Measurements from ENCODE around the gene PPHLN1.
"Not testable (repeated sequence)": the region's sequence is repeated elsewhere in the genome, so short reads cannot be mapped to it uniquely, and the experiment has no call there.

Gene PPHLN1

GRCh38 chr12:42325326-42325652, 678 bp upstream of the PPHLN1 start:
- no peak for DNase-seq

GRCh38 chr12:42326541-42327226, 717 bp downstream of the PPHLN1 start:
- DNase-seq: peak in 1 of 5 donors; percentile 20

GRCh38 chr12:42327227-42327590, 1.2 kb downstream of the PPHLN1 start:
- no peak for DNase-seq

GRCh38 chr12:42330097-42330496, 4.1 kb downstream of the PPHLN1 start:
- DNase-seq: not testable (repeated sequence)

- peak in 2 of 5 donors; percentile 29 to 30 for DNase-seq
Measured at GRCh38 chr12:42332301-42333285, 6.6 kb downstream of the PPHLN1 start.

GRCh38 chr12:42336286-42336685, 10.3 kb downstream of the PPHLN1 start:
- DNase-seq: no peak

- DNase-seq: no peak
Measured at GRCh38 chr12:42338280-42338679, 12.3 kb downstream of the PPHLN1 start.

GRCh38 chr12:42342028-42342427, 16.1 kb downstream of the PPHLN1 start:
- DNase-seq: no peak

- no peak for DNase-seq
Measured at GRCh38 chr12:42343721-42344120, 17.8 kb downstream of the PPHLN1 start.

GRCh38 chr12:42346403-42347002, 20.5 kb downstream of the PPHLN1 start:
- DNase-seq: no peak

- not testable (repeated sequence) for DNase-seq
Measured at GRCh38 chr12:42349119-42350020, 23.4 kb downstream of the PPHLN1 start.

GRCh38 chr12:42350021-42350407, 24.0 kb downstream of the PPHLN1 start:
- not testable (repeated sequence) for DNase-seq

- no peak for DNase-seq
Measured at GRCh38 chr12:42356344-42356743, 30.4 kb downstream of the PPHLN1 start.

- peak in 1 of 5 donors; percentile 59 for DNase-seq
Measured at GRCh38 chr12:42360747-42361403, 34.9 kb downstream of the PPHLN1 start.

GRCh38 chr12:42361909-42362646, 36.1 kb downstream of the PPHLN1 start:
- DNase-seq: no peak

- DNase-seq: no peak
Measured at GRCh38 chr12:42362647-42363260, 36.8 kb downstream of the PPHLN1 start.

GRCh38 chr12:42364692-42365091, 38.7 kb downstream of the PPHLN1 start:
- DNase-seq: no peak

- no peak for DNase-seq
Measured at GRCh38 chr12:42365486-42365885, 39.5 kb downstream of the PPHLN1 start.

GRCh38 chr12:42370013-42370412, 44.0 kb downstream of the PPHLN1 start:
- no peak for DNase-seq

- peak in 2 of 5 donors; percentile 23 to 57 for DNase-seq
Measured at GRCh38 chr12:42372154-42372791, 46.3 kb downstream of the PPHLN1 start.

Measured in T-helper 1 cell (primary cell).